Mammary epithelial cell (primary cell): ENCODE measurements around the gene ONECUT1.

Source experiments
- EZH2 ChIP-seq: IDR thresholded peaks from 2 replicates; pipeline ENCODE4 v1.6.1; 2012; ENCODE audit warnings: low read length, inconsistent platforms, borderline replicate concordance
- TF ChIP-seq, protein P1 (sequence below), 2 donors: IDR thresholded peaks in 1 of 2; conservative IDR thresholded peaks in 1 of 2; 2 replicates each; pipeline ENCODE4 v1.5.1; 2011 to 2012; ENCODE audit warnings: inconsistent platforms in 2 of 2, low read length in 2 of 2, mild to moderate bottlenecking in 2 of 2, control low read depth in 1 of 2, low read depth in 1 of 2; ENCODE audit not compliant: insufficient read depth in 1 of 2; ENCODE audit errors: extremely low read depth in 1 of 2

DNA sequence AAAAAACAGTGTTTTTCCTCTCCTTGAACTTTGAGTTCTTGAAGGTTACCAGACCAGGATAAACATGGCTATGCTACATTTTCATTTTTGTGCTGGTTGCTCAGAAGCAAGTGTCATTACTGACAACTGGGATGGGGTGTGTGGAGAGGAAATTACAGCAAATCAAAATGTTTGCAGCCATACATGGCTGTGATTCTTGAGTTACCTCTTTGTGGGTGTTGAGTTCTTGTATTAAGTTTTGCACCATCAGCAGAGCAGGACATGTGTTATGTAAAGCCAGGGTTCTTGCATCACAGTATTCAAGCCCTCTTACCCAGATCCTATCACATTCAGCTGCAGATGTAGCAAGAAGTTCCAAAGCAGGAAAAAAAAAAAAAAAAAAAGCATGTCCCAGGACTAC is 57.0 kb downstream of the ONECUT1 start:
- TF ChIP-seq, protein P1, sequence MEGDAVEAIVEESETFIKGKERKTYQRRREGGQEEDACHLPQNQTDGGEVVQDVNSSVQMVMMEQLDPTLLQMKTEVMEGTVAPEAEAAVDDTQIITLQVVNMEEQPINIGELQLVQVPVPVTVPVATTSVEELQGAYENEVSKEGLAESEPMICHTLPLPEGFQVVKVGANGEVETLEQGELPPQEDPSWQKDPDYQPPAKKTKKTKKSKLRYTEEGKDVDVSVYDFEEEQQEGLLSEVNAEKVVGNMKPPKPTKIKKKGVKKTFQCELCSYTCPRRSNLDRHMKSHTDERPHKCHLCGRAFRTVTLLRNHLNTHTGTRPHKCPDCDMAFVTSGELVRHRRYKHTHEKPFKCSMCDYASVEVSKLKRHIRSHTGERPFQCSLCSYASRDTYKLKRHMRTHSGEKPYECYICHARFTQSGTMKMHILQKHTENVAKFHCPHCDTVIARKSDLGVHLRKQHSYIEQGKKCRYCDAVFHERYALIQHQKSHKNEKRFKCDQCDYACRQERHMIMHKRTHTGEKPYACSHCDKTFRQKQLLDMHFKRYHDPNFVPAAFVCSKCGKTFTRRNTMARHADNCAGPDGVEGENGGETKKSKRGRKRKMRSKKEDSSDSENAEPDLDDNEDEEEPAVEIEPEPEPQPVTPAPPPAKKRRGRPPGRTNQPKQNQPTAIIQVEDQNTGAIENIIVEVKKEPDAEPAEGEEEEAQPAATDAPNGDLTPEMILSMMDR (conservative IDR thresholded peaks at IDR 0.05 in 1 of 2, IDR thresholded peaks at IDR 0.05 in 1 of 2; ENCODE audit: extremely low read depth in 1 of 2, insufficient read depth in 1 of 2, low read depth in 1 of 2, low read length in 2 of 2), result no peak
- no peak for TF ChIP-seq EZH2
